GM10266 (cell line): ENCODE data around the gene FARP1.

ENCODE experiments used
- DNase-seq: peaks from one replicate; pipeline ENCODE4 v3.0.0; 2012; ENCODE audit errors: extremely low spot score
- CTCF ChIP-seq: IDR thresholded peaks from 2 replicates; pipeline ENCODE4 v1.5.1; 2012; ENCODE audit warnings: mild to moderate bottlenecking, low read depth; ENCODE audit not compliant: control insufficient read depth, insufficient read depth; ENCODE audit errors: missing control alignments

The FARP1 gene

GRCh38 chr13:98203646-98204326 lies 60.9 kb downstream of the FARP1 start:
- no peak for TF ChIP-seq CTCF
- DNase-seq, result no peak

GRCh38 chr13:98204546-98204945 lies 61.7 kb downstream of the FARP1 start:
- TF ChIP-seq CTCF, result no peak
- DNase-seq, result no peak

GRCh38 chr13:98206946-98207345 lies 64.1 kb downstream of the FARP1 start:
- no peak for TF ChIP-seq CTCF
- no peak for DNase-seq

GRCh38 chr13:98207416-98207815 lies 64.5 kb downstream of the FARP1 start:
- DNase-seq, result no peak
- TF ChIP-seq CTCF, result no peak

GRCh38 chr13:98208606-98209005 lies 65.7 kb downstream of the FARP1 start:
- no peak for DNase-seq
- TF ChIP-seq CTCF, result no peak

GRCh38 chr13:98212763-98213162 lies 69.9 kb downstream of the FARP1 start:
- TF ChIP-seq CTCF, result no peak
- DNase-seq, result no peak

- no peak for DNase-seq
- no peak for TF ChIP-seq CTCF
Measured at GRCh38 chr13:98213354-98213753, 70.5 kb downstream of the FARP1 start.
